ENCODE data around the gene KRT6A. TPM values are rescaled to one million over a fixed set of nuclear protein-coding genes. Genes with fewer than 3 reads are reported as not detected.

The KRT6A gene
- under 1 TPM in 1 of 4 donors, not detected in 3; 0.27 TPM for total RNA-seq

- Histone ChIP-seq H3K9me3 (no peaks in the 10 kb centered on the region), H3K27ac (no peak within 1 kb of the TSS), H3K4me1 (peaks cover 0 to 24% of the 10 kb centered on the region in 2 donors), H3K27me3 (no peaks in the 10 kb centered on the region), H3K4me3 (replicated peaks in 1 of 3) (no peak within 1 kb of the TSS), H3K36me3 (no peaks in the 10 kb centered on the region)
- intact Hi-C loops (cut with DNase I), result no loop called here
- TF ChIP-seq CTCF (IDR thresholded peaks at IDR 0.05), result no peak
- TF ChIP-seq POLR2A (IDR thresholded peaks at IDR 0.05), result no peak
- DNase-seq, result no peak
- 93 to 95% methylated on average over 2 of the region's 2 CpGs for WGBS, 2 donors
Observed at GRCh38 chr12:52493172-52493571, at the start of gene KRT6A. KRT6A (minus strand) TSS chr12:52493257; CDS start chr12:52493188, 69 bp downstream.

DNA sequence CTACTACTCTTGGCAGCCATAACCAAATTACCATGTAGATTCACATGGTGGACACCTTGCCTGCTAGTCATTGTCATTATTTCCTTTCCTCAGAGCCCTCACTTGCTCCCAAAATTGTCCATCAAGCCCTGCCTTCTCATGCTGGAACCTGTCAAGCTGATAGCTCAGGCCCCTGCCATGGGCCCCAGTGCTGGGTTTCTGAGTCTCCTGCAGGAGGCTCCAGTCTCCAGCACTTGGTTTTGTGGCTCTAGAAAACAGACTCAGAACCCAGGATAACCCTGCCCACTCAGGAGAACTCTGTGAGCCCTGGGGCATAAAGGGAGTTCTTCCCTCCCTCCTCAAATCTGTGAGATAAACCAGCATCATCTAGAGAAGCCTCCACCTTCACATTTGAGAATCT lies 49.1 kb upstream of the KRT6A start:
- TF ChIP-seq POLR2A (IDR thresholded peaks at IDR 0.05) (no peak), CTCF (IDR thresholded peaks at IDR 0.05) (no peak)
- DNase-seq, result no peak
- Histone ChIP-seq H3K27ac (no peak overlapping the region), H3K27me3 (no peaks in the 10 kb centered on the region), H3K4me3 (replicated peaks in 1 of 3) (no peak overlapping the region), H3K4me1 (peaks cover 4 to 12% of the 10 kb centered on the region in 2 donors), H3K36me3 (no peaks in the 10 kb centered on the region), H3K9me3 (no peaks in the 10 kb centered on the region)
- intact Hi-C loops (cut with DNase I), result no loop called here

- TF ChIP-seq CTCF (IDR thresholded peaks at IDR 0.05), result no peak
- TF ChIP-seq POLR2A (IDR thresholded peaks at IDR 0.05), result no peak
- H3K36me3 ChIP-seq, result no peaks in the 10 kb centered on the region
- no peaks in the 10 kb centered on the region for H3K27me3 ChIP-seq
- WGBS, 2 donors, result 95 to 96% methylated on average over 5 of the region's 5 CpGs
- H3K4me1 ChIP-seq, result peaks cover 4 to 12% of the 10 kb centered on the region in 2 donors
- H3K27ac ChIP-seq, result no peak overlapping the region
- intact Hi-C loops (cut with DNase I), result no loop called here
- no peaks in the 10 kb centered on the region for H3K9me3 ChIP-seq
- no peak overlapping the region for H3K4me3 ChIP-seq (replicated peaks in 1 of 3)
- no peak for DNase-seq
Observed at GRCh38 chr12:52541709-52542108, 48.7 kb upstream of the KRT6A start.

GRCh38 chr12:52540531-52540930 lies 47.5 kb upstream of the KRT6A start:
- 90 to 97% methylated on average over 4 to 5 of the region's 7 CpGs for WGBS, 2 donors
- Histone ChIP-seq H3K36me3 (no peaks in the 10 kb centered on the region), H3K27ac (no peak overlapping the region), H3K27me3 (no peaks in the 10 kb centered on the region), H3K9me3 (no peaks in the 10 kb centered on the region), H3K4me1 (peaks cover 4 to 12% of the 10 kb centered on the region in 2 donors), H3K4me3 (replicated peaks in 1 of 3) (no peak overlapping the region)
- intact Hi-C loops (cut with DNase I), result no loop called here
- TF ChIP-seq POLR2A (IDR thresholded peaks at IDR 0.05) (no peak), CTCF (IDR thresholded peaks at IDR 0.05) (no peak)
- DNase-seq, result no peak

DNA sequence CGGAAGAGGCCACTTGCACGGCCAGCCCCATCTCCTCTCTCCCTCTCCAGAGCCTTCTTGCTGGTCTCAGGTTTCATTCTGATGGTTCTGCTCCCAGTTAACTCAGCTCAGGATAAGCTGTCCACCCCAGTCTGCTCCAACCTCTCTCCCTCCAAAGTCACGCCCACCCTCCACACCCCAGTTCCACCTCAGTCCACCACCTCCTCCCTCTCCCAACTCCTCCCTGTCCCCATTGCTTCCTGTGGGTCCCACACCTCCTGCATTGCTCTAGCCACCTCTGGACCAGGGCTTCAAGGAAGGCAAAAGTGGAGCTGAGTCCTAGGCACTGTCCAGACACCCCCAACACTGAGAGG lies 46.7 kb upstream of the KRT6A start:
- no peak for DNase-seq
- 82 to 85% methylated on average over 3 of the region's 3 CpGs for WGBS, 2 donors
- H3K9me3 ChIP-seq, result no peaks in the 10 kb centered on the region
- no peak overlapping the region for H3K4me3 ChIP-seq (replicated peaks in 1 of 3)
- no peaks in the 10 kb centered on the region for H3K27me3 ChIP-seq
- peaks cover 4 to 11% of the 10 kb centered on the region in 2 donors for H3K4me1 ChIP-seq
- TF ChIP-seq CTCF (IDR thresholded peaks at IDR 0.05), result no peak
- no peak for TF ChIP-seq POLR2A (IDR thresholded peaks at IDR 0.05)
- H3K27ac ChIP-seq, result no peak overlapping the region
- H3K36me3 ChIP-seq, result no peaks in the 10 kb centered on the region
- intact Hi-C loops (cut with DNase I), result no loop called here
